Activated CD8-positive, alpha-beta T cell treated with anti-CD3 and anti-CD28 coated beads for 36 hours (primary cell): ENCODE results near the gene PSMA3. TPM values are rescaled to one million over a fixed set of nuclear protein-coding genes. Genes with fewer than 3 reads are reported as not detected.
"Not testable (repeated sequence)": the region's sequence is repeated elsewhere in the genome, so short reads cannot be mapped to it uniquely, and the experiment has no call there.

Experiments
- ATAC-seq: fragments of 200-7000 bp; cut with Tn5 transposase; one replicate; pipeline ENCODE4 v1.10.0; 2021; ENCODE audit warnings: mild to moderate bottlenecking, moderate library complexity
- CTCF ChIA-PET: fragments of 350-600 bp; sonication (Branson Sonifier 250); formaldehyde crosslinking; loops from one replicate; lab custom pipeline; 2021; ENCODE audit warnings: antibody characterized with exemption; lab: Charles Lee
- POLR2A ChIA-PET: fragments of 350-600 bp; sonication (Branson Sonifier 250); formaldehyde crosslinking; loops from one replicate; lab custom pipeline; 2021; ENCODE audit warnings: antibody characterized with exemption; lab: Charles Lee
- DNase-seq: peaks from one replicate; pipeline ENCODE4 v3.0.0-alpha.2; 2020
- H3K27ac Mint-ChIP-seq: one replicate; pipeline ENCODE4 v1.8.0; 2021; ENCODE audit warnings: mild to moderate bottlenecking, mixed read lengths
- H3K27me3 Mint-ChIP-seq: one replicate; pipeline ENCODE4 v1.8.0; 2021; ENCODE audit warnings: mixed read lengths
- H3K36me3 Mint-ChIP-seq: one replicate; pipeline ENCODE4 v1.8.0; 2021; ENCODE audit warnings: low read depth, mixed read lengths
- H3K4me1 Mint-ChIP-seq: one replicate; pipeline ENCODE4 v1.8.0; 2021; ENCODE audit warnings: low read depth, mixed read lengths
- H3K4me3 Mint-ChIP-seq: one replicate; pipeline ENCODE4 v1.8.0; 2021; ENCODE audit warnings: mild to moderate bottlenecking, moderate library complexity, mixed read lengths
- H3K9me3 Mint-ChIP-seq: one replicate; pipeline ENCODE4 v1.8.0; 2021; ENCODE audit warnings: mixed read lengths
- intact Hi-C: fragments of 100-400 bp; cut with micrococcal nuclease; formaldehyde crosslinking; loops from one replicate; pipeline ENCODE4 v1.10.0; 2022
- total RNA-seq, 2 experiments: library from RNA; stranded (reverse); gene quantifications; one replicate each; pipeline ENCODE4 v1.2.3, GENCODE V29; 2021
- TF ChIP-seq, protein P1 (sequence below): fragments of 200-600 bp; IDR thresholded peaks from one replicate; pipeline ENCODE4 v1.8.0; 2022; ENCODE audit warnings: antibody characterized with exemption, mild to moderate bottlenecking

The PSMA3 gene
- total RNA-seq, 2 experiments from 2014 or later = 378 to 401 TPM

DNA sequence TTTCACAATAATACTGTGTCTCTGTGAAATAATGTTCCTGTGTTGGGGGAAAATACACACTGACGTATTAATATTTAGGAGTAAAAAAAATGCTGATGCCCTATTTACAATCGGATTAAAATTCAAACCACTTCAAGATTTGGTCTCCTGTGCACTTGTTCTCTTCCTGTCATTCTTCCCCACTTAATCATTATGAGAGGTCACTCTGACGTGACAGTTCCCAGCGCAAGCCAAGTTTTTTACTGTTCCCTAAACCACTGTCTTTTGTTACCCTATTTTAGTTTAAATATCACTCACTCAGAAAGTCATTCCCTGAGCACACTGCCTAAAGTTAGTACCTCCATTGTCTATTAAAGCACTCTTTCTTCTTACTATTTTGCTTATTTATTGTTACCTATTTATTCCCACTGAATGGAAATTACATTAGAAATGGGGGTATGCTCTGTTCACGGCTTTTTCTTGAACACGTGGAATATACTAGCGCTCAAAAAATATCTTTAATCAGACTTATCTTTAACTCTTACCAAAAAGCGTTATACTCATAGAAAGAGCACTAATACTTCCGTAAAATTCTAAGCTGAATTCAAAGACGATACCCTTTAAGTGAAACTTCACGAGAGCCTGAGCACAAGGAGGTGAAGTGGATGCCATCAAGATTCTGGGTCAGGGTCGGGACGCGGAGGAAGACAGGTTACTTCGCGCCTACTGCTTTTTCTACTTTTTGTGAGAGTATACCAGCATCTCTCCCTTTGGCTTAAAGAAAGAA is 670 bp upstream of the PSMA3 start:
- H3K4me3 Mint-ChIP-seq = peak overlapping the region; percentile 85
- ATAC-seq = peak; percentile 37
- DNase-seq = no peak
- TF ChIP-seq, protein P1, sequence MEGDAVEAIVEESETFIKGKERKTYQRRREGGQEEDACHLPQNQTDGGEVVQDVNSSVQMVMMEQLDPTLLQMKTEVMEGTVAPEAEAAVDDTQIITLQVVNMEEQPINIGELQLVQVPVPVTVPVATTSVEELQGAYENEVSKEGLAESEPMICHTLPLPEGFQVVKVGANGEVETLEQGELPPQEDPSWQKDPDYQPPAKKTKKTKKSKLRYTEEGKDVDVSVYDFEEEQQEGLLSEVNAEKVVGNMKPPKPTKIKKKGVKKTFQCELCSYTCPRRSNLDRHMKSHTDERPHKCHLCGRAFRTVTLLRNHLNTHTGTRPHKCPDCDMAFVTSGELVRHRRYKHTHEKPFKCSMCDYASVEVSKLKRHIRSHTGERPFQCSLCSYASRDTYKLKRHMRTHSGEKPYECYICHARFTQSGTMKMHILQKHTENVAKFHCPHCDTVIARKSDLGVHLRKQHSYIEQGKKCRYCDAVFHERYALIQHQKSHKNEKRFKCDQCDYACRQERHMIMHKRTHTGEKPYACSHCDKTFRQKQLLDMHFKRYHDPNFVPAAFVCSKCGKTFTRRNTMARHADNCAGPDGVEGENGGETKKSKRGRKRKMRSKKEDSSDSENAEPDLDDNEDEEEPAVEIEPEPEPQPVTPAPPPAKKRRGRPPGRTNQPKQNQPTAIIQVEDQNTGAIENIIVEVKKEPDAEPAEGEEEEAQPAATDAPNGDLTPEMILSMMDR = no peak
- intact Hi-C loops = loop anchor here (2.0 to 5.0 kb wide), 3 partner anchors 42 to 183 kb away; partner anchors contain the start of genes ACTR10, KIAA0586 and TIMM9
- POLR2A ChIA-PET = interaction anchor here (0.6 to 3.6 kb wide), 20 partner anchors 10 to 855 kb away, joined by 3 to 24 read pairs (median 4); partner anchors contain the start of genes ARID4A, KIAA0586 and TIMM9
- no peaks in the 10 kb centered on the region for H3K9me3 Mint-ChIP-seq
- H3K27me3 Mint-ChIP-seq = peaks cover 2% of the 10 kb centered on the region
- H3K27ac Mint-ChIP-seq = peak overlapping the region; percentile 99
- peaks cover 31% of the 10 kb centered on the region for H3K4me1 Mint-ChIP-seq
- H3K36me3 Mint-ChIP-seq = peaks cover 24% of the 10 kb centered on the region
- CTCF ChIA-PET = interaction anchor here (1.2 to 1.6 kb wide), 2 partner anchors 20 to 40 kb away, joined by 3 read pairs; no protein-coding TSS in a partner anchor

DNA sequence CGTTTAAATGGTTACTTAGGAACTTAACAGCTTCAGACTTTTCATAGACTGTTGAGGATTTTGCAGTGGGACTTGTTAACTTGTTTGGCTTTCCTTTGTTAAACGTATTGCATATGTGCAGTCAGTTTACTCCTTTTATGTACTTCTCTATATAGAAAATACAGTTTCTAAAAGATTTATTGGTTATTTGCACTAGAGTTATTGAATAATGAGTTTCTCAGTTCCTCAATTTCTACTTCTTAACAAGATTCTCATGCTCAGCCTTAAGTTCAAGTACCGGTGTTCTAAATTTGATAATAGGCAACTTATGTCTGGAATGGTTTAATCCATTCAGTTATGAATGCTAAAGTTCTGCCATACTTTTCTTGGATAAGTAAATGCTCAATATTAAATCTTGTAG is 919 bp downstream of the PSMA3 start:
- intact Hi-C loops = loop anchor here (2.0 to 5.0 kb wide), 2 partner anchors 37 to 51 kb away; no protein-coding TSS in a partner anchor
- peaks cover 29% of the 10 kb centered on the region for H3K36me3 Mint-ChIP-seq
- ChIA-PET POLR2A (interaction anchor here (0.7 to 3.6 kb wide), 15 partner anchors 9 to 182 kb away, joined by 3 to 24 read pairs (median 5); partner anchors contain the start of genes ARID4A, KIAA0586 and TIMM9), CTCF (interaction anchor here (2.1 kb wide), 1 partner anchor 13 kb away, joined by 6 read pairs; no protein-coding TSS in a partner anchor)
- DNase-seq = no peak
- no peak for ATAC-seq
- H3K9me3 Mint-ChIP-seq = no peaks in the 10 kb centered on the region
- H3K4me3 Mint-ChIP-seq = peak overlapping the region; percentile 85
- peak overlapping the region; percentile 99 for H3K27ac Mint-ChIP-seq
- TF ChIP-seq, protein P1 = no peak
- peaks cover 33% of the 10 kb centered on the region for H3K4me1 Mint-ChIP-seq
- no peaks in the 10 kb centered on the region for H3K27me3 Mint-ChIP-seq

DNA sequence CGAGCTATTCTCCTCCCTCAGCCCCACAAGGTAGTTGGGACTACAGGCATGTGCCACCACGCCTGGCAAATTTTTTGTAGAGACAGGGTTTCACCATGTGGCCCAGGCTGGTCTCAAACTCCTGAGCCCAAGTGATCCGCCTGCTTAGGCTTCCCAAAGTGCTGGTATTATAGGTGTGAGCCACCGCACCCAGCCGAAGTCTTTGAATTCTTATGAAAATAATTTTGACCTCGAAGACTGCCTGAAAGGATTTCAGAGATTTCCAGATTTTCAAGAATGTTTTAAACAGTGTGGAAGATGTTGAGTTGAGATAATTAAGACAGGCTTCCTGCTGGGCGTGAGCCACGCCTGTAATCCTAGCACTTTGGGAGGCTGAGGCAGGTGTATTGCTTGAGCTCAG is 5.0 kb downstream of the PSMA3 start:
- Mint-ChIP-seq H3K4me3 (no peak overlapping the region), H3K36me3 (peaks cover 50% of the 10 kb centered on the region), H3K27ac (peak overlapping the region; percentile 20), H3K4me1 (peaks cover 35% of the 10 kb centered on the region), H3K9me3 (no peaks in the 10 kb centered on the region), H3K27me3 (no peaks in the 10 kb centered on the region)
- ChIA-PET CTCF (interaction anchor here (0.8 to 1.5 kb wide), 2 partner anchors 8 to 14 kb away, joined by 3 to 5 read pairs; no protein-coding TSS in a partner anchor), POLR2A (interaction anchor here (0.9 to 2.6 kb wide), 2 partner anchors 8 to 9 kb away, joined by 3 to 9 read pairs; no protein-coding TSS in a partner anchor)
- no peak for ATAC-seq
- TF ChIP-seq, protein P1 = no peak
- no peak for DNase-seq
- intact Hi-C loops = loop anchor here (5.0 kb wide), 1 partner anchor 33 kb away; no protein-coding TSS in a partner anchor

DNA sequence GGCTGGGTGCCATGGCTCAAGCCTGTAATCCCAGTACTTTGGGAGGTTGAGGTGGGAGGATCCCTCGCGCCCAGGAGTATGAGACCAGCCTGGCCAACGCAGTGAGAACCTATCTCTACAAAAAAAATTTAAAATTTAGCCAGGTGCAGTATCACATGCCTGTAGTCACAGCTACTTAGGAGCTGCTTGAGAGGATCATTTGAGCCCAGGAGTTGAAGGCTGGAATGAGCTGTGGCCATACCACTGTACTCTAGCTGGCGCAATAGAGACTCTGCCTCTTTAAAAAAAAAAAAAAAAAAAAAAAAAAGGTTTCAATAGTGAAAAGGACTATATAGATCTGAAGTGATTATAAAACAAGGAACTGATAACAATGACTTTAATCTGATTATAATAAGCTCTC is 13.5 kb downstream of the PSMA3 start:
- no peak for ATAC-seq
- Mint-ChIP-seq H3K36me3 (peaks cover 41% of the 10 kb centered on the region), H3K27ac (peak overlapping the region; percentile 50), H3K27me3 (no peaks in the 10 kb centered on the region), H3K9me3 (no peaks in the 10 kb centered on the region), H3K4me1 (peaks cover 2% of the 10 kb centered on the region), H3K4me3 (no peak overlapping the region)
- CTCF ChIA-PET = interaction anchor here (0.5 to 1.9 kb wide), 4 partner anchors 9 to 12 kb away, joined by 3 to 6 read pairs (median 4); no protein-coding TSS in a partner anchor
- intact Hi-C loops = no loop called here
- no peak for DNase-seq
- POLR2A ChIA-PET = interaction anchor here (0.5 to 3.2 kb wide), 7 partner anchors 9 to 1015 kb away, joined by 3 to 9 read pairs (median 7); partner anchors contain the start of genes ACTR10, ARID4A and PSMA3
- TF ChIP-seq, protein P1 = no peak

DNA sequence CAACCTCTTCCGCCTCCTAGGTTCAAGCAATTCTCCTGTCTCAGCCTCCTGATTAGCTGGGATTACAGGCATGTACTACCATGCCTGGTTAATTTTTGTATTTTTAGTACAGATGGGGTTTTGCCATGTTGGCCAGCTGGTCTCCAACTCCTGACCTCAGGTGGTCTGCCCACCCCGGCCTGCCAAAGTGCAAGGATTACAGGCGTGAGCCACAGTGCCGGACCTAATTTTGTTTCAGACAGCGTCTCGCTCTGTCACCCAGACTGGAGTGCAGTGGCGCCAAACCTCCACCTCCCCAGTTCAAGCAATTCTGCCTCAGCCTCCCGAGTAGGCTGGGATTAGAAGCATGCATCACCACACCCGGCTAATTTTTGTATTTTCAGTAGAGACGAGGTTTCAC is 17.4 kb downstream of the PSMA3 start:
- H3K9me3 Mint-ChIP-seq, DNase-seq, H3K27me3 Mint-ChIP-seq, intact Hi-C loops, H3K27ac Mint-ChIP-seq, ATAC-seq, H3K4me3 Mint-ChIP-seq, H3K4me1 Mint-ChIP-seq: not testable (repeated sequence)
- peaks cover 44% of the 10 kb centered on the region for H3K36me3 Mint-ChIP-seq
- ChIA-PET CTCF (interaction anchor here (0.6 kb wide), 1 partner anchor 133 kb away, joined by 3 read pairs; the partner anchor contains the start of gene TOMM20L), POLR2A (interaction anchor here (4.7 kb wide), 1 partner anchor 16 kb away, joined by 24 read pairs; the partner anchor contains the start of gene PSMA3)
